ENCODE data around the gene DLX6. TPM values are rescaled to one million over a fixed set of nuclear protein-coding genes. Genes with fewer than 3 reads are reported as not detected.

Gene DLX6
- total and polyA plus RNA-seq, 2 of the 8 experiments (the other 6 are each of a cell fraction or from before 2014, with no cell fraction given), result not detected

- TF ChIP-seq MAX (IDR thresholded peaks at IDR 0.05), result no peak
- TF ChIP-seq CHD2 (IDR thresholded peaks at IDR 0.05; ENCODE audit: low read length), result no peak
- no peak for TF ChIP-seq JUND (IDR thresholded peaks at IDR 0.05; ENCODE audit: low read length)
- TF ChIP-seq TBP (IDR thresholded peaks at IDR 0.05; ENCODE audit: low read depth, low read length), result no peak
- no peak for TF ChIP-seq JUN (IDR thresholded peaks at IDR 0.05; ENCODE audit: low read depth, low read length)
- TF ChIP-seq CBX5 (IDR thresholded peaks at IDR 0.05; ENCODE audit: low read depth, low read length), result no peak
- no peak for TF ChIP-seq CBX8 (IDR thresholded peaks at IDR 0.05; ENCODE audit: borderline replicate concordance, low read depth, low read length)
These were observed 19.4 kb upstream of the DLX6 start (continued) for GRCh38 chr7:96985992-96986391.
